Mucosa of rectum (tissue), 2 donors: ENCODE measurements around the gene TCF12.

Experiments used
- H3K27ac ChIP-seq, 2 donors: one replicate each; pipeline ENCODE4 v1.7.0; 2013; ENCODE audit warnings: inconsistent platforms in 2 of 2, low read depth in 2 of 2, low read length in 2 of 2
- H3K27me3 ChIP-seq, 2 donors: one replicate each; pipeline ENCODE4 v1.7.0; 2013; ENCODE audit warnings: low read length in 2 of 2; ENCODE audit not compliant: control insufficient read depth in 2 of 2, insufficient read depth in 2 of 2
- H3K36me3 ChIP-seq, 2 donors: one replicate each; pipeline ENCODE4 v1.7.0; 2013; ENCODE audit warnings: low read length in 2 of 2; ENCODE audit not compliant: control insufficient read depth in 2 of 2, insufficient read depth in 2 of 2
- H3K4me1 ChIP-seq, 2 donors: one replicate each; pipeline ENCODE4 v1.7.0; 2013; ENCODE audit warnings: low read length in 2 of 2, mild to moderate bottlenecking in 1 of 2; ENCODE audit not compliant: control insufficient read depth in 2 of 2, insufficient read depth in 2 of 2
- H3K4me3 ChIP-seq, 2 donors: one replicate each; pipeline ENCODE4 v1.7.0; 2013; ENCODE audit warnings: low read length in 2 of 2
- H3K9ac ChIP-seq, 2 donors: one replicate each; pipeline ENCODE4 v1.7.0; 2013; ENCODE audit warnings: low read length in 2 of 2, low read depth in 1 of 2, mild to moderate bottlenecking in 1 of 2
- H3K9me3 ChIP-seq, 2 donors: one replicate each; pipeline ENCODE4 v1.7.0; 2013; ENCODE audit warnings: low read length in 2 of 2; ENCODE audit not compliant: control insufficient read depth in 2 of 2
- donor health status: healthy.
- donor health status: Normal muscosa, but diverticular disease.

The TCF12 gene

DNA sequence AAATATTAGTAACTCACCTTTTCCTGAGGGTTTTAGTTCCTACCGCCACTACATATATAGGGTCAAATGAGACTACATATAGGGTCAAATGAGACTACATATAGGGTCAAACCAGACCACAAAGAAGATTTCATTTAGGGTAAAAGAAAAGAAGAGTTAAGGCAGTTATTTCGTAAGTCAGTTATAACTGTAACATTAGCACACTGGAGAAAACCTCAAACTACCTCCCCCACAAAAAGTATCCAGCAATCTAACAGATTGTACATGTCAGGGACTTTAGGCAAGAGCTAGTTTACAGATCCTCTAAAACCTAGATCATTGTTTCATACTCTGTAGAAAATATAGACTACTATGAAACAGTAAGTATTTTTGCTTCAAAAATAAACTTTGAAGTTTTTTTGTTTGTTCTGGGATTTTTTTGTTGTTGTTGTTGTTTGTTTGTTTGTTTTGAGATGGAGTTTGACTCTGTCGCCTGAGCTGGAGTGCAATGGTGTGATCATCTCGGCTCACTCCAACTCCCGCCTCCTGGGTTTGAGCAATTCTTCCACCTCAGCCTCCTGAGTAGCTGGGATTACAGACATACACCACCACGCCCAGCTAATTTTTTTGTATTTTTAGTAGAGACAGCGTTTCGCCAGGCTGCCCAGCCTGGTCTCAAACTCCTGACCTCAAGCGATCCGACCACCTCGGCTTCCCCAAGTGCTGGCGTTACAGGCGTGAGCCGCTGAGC is 365.5 kb downstream of the TCF12 start:
- Histone ChIP-seq H3K27ac (peak overlapping the region in 1 of 2 donors; percentile 28), H3K36me3 (peaks cover 39 to 42% of the 10 kb centered on the region in 2 donors)

DNA sequence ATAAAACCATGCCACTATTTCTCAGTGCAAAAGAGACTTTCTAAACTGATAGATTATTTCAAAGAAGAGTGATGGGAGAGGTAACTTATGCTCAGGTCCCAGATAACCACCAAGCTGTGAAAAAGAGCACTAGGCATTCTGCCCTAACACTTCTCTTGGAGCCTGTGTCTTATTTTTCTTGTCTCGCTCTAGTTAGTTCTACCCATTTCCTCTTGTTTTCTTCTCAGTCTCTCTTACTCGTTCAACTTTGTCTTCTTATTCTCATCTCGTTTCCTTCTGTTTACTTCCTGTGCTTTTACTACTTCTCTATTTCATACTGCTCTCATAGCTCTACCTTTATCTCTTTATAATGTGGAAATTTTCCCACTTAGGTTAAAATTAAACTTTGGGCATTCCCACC is 366.1 kb downstream of the TCF12 start:
- H3K4me3 ChIP-seq, result no peak overlapping the region
- H3K9me3 ChIP-seq, result no peaks in the 10 kb centered on the region
- no peak overlapping the region for H3K9ac ChIP-seq
- no peaks in the 10 kb centered on the region for H3K27me3 ChIP-seq
- H3K4me1 ChIP-seq, result no peaks in the 10 kb centered on the region
- peaks cover 34 to 43% of the 10 kb centered on the region in 2 donors for H3K36me3 ChIP-seq
- H3K27ac ChIP-seq, result no peak overlapping the region

More for the DNA sequence above, 365.5 kb downstream of the TCF12 start:
- Histone ChIP-seq H3K4me1 (no peaks in the 10 kb centered on the region), H3K27me3 (no peaks in the 10 kb centered on the region), H3K4me3 (no peak overlapping the region), H3K9me3 (no peaks in the 10 kb centered on the region), H3K9ac (peak overlapping the region in 1 of 2 donors; percentile 18)

DNA sequence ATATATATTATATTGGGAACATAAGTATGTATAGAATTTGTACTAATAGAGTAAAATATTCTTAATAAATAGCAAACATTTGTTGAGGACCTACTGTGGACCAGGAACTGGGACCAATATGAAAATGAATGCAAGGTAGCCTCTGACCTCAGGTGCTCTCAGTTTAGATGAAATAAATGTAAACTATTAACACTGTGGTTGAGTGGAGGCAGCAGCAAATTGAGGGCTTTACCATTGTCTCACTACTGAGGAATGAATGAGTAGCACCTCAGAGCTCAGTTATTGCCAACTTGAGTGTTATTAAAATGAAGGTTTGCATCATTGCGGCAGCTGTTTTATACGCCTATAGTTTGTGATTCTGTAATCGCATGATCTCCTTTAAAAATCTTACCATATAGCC is 366.9 kb downstream of the TCF12 start:
- no peak overlapping the region for H3K27ac ChIP-seq
- no peak overlapping the region for H3K4me3 ChIP-seq
- H3K9ac ChIP-seq, result no peak overlapping the region
- H3K9me3 ChIP-seq, result no peaks in the 10 kb centered on the region
- no peaks in the 10 kb centered on the region for H3K27me3 ChIP-seq
- no peaks in the 10 kb centered on the region for H3K4me1 ChIP-seq
- H3K36me3 ChIP-seq, result peaks cover 34 to 43% of the 10 kb centered on the region in 2 donors

DNA sequence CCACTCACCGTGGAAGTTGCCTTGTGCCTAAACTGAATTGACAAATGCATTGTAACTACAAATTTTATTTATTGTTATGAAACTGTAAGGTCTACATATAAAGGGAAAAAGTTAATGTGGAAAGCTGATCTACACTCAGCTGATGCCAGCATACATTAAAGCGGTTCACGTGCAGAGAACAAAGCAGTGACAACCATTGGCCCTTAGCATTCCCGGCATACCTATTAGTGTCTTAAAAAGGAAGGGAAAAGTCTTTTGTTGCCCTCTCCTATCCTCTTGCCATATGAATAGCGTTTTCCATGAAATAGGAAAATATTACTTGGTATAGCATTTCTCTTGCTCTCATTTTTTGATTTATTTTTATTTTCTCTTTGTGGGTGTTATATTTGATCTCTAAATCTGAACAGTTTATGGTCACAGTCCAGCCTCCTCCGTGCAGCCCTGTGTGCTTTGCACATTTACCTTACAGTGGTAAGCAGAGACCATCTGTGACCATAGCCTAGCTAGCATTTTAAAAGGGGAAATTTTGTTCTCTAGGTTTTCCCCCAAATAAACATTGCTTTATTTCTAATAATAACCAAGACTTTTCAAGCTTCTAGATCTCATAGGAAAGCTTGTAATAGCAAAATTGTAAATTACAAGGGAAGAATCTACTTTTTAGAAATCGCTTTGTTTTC is 368.1 kb downstream of the TCF12 start:
- Histone ChIP-seq H3K4me1 (no peaks in the 10 kb centered on the region), H3K27me3 (no peaks in the 10 kb centered on the region)

DNA sequence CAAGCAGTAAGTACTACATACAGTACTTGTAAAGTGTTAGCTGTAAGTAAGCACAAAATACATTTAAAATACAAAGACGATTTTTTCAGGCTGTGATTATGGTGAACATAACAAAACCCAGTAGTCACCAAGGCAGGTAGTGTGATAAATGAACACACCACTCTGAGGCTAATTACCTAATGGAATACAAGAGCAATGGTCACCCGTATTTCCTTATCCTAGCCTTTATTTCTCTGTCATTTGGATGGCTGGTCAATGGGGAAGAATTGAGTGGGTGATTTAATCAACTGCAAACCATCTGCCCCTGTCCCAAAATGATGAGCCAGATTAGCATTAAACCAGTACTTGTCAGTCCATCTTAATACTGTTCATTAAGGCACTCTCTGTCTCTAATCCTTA is 368.7 kb downstream of the TCF12 start:
- no peaks in the 10 kb centered on the region for H3K4me1 ChIP-seq
- H3K9ac ChIP-seq, result no peak overlapping the region
- no peaks in the 10 kb centered on the region for H3K27me3 ChIP-seq
- H3K4me3 ChIP-seq, result no peak overlapping the region
- H3K36me3 ChIP-seq, result peaks cover 34 to 47% of the 10 kb centered on the region in 2 donors
- no peaks in the 10 kb centered on the region for H3K9me3 ChIP-seq
- peak overlapping the region in 1 of 2 donors; percentile 26 for H3K27ac ChIP-seq

More for the DNA sequence above, 368.1 kb downstream of the TCF12 start:
- Histone ChIP-seq H3K36me3 (peaks cover 34 to 47% of the 10 kb centered on the region in 2 donors), H3K9me3 (no peaks in the 10 kb centered on the region), H3K9ac (no peak overlapping the region), H3K4me3 (no peak overlapping the region), H3K27ac (no peak overlapping the region)

DNA sequence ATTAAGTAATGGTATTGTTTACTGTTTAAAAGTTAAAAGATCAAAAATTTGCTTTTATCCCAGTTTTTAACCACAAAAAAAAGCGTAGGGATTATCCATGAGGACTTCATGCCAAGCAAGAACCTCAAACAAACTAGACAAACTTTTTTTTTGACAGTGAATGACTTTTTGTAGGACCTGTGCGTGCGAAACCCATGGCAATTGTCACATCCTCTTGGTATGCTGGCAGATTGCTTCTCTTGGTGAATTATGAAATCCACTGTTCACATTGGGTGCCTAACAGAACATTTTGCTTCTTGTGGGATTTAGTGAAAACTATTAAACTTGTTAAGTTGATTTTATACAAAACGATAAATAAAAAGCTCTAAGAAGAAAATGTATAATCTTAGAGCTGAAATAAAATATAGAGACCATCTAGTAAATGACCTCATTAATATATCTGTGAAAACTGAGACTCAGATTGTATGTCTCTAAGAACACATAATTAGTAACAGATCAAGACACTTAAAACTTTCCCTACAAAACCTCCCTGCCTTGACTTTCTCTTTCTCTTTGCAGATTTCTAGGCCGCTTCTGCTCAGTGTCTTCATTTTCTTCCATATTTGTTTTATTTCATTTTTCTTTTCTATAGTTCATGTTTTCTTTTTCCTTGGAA is 370.6 kb downstream of the TCF12 start:
- Histone ChIP-seq H3K4me3 (no peak overlapping the region), H3K27me3 (no peaks in the 10 kb centered on the region), H3K27ac (no peak overlapping the region), H3K9me3 (no peaks in the 10 kb centered on the region), H3K36me3 (peaks cover 28 to 39% of the 10 kb centered on the region in 2 donors), H3K9ac (no peak overlapping the region), H3K4me1 (no peaks in the 10 kb centered on the region)

DNA sequence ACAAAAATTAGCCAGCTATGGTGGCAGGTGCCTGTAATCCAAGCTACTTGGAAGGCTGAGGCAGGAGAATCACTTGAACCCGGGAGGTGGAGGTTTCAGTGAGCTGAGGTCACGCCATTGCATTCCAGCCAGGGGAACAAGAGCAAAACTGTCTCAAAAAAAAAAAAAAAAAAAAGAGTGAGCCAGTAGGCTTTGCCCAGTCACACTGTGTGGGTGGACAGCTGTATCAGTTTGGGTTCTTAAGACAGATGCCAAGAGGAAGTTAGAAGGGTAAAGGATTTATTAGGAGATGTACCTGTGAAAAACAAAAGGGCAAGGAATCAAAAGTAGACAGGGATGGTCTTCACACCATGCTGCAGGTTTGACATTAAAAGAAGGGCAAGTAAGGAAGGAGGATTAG is 371.7 kb downstream of the TCF12 start:
- no peaks in the 10 kb centered on the region for H3K4me1 ChIP-seq
- no peaks in the 10 kb centered on the region for H3K9me3 ChIP-seq
- H3K36me3 ChIP-seq, result peaks cover 28 to 31% of the 10 kb centered on the region in 2 donors
- H3K27me3 ChIP-seq, result no peaks in the 10 kb centered on the region
- H3K4me3 ChIP-seq, result no peak overlapping the region
- no peak overlapping the region for H3K27ac ChIP-seq
- no peak overlapping the region for H3K9ac ChIP-seq

DNA sequence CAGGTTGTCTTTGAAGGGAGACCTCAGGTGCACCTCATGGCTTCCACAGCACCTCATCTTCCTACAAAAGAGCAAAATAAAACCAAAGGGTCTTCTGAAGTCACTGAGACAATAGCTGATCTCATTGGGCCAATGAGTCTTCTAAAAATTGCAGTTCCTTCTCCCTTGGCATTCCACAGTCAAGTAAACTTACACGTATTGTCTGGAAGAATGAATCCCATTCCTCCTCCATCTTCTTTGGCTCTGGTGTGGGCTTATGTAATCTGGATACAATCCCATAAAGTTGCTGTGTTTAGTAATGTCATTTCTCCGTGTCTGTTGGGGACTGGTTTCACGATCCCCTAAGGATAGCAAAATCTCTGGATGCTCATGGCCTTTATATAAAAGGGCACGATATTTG is 372.4 kb downstream of the TCF12 start:
- H3K27me3 ChIP-seq, result no peaks in the 10 kb centered on the region
- H3K27ac ChIP-seq, result no peak overlapping the region
- peaks cover 22 to 25% of the 10 kb centered on the region in 2 donors for H3K36me3 ChIP-seq
- no peak overlapping the region for H3K9ac ChIP-seq
- no peak overlapping the region for H3K4me3 ChIP-seq
- H3K4me1 ChIP-seq, result no peaks in the 10 kb centered on the region
- H3K9me3 ChIP-seq, result no peaks in the 10 kb centered on the region

DNA sequence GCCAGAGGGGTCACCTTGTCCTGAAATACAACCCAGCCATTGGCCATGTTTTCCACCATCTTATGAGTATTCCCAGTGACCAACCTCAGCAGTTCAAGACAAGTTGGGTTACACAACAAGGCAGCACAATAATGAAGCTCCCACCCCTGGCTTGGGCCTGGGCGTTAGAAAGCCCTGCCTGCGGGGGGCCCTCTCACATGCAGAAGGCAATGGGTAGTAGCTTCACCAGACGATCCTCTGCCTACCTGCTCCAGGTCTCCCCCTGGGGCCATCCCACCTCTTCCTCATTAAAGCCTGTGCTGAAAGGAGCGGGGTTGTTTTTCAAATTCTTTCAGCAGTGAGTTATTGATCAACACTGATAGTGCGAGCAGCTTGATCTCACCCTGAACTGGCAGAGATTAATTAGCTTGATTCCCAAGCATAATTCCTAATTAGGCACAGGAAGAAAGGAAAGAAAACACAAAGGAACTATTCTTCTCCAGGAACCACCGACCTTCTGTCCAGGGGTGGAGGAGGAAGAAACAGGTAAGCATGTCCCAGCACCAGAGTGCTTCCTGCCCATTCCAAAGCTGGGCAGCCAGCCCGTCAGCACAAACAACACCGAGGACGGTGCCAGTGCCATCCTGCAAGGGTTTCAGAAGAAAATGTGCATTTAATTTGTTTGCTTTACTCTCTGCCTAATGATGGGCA is 378.2 kb downstream of the TCF12 start:
- no peaks in the 10 kb centered on the region for H3K27me3 ChIP-seq
- H3K9ac ChIP-seq, result no peak overlapping the region
- peaks cover 0 to 3% of the 10 kb centered on the region in 2 donors for H3K36me3 ChIP-seq
- peak overlapping the region; percentile 34 to 56 for H3K27ac ChIP-seq
- peaks cover 5 to 9% of the 10 kb centered on the region in 2 donors for H3K4me1 ChIP-seq
- no peaks in the 10 kb centered on the region for H3K9me3 ChIP-seq
- no peak overlapping the region for H3K4me3 ChIP-seq
